Muscle of arm (tissue), 12 donors: ENCODE results near the gene RASD2. TPM values are rescaled to one million over a fixed set of nuclear protein-coding genes. Genes with fewer than 3 reads are reported as not detected.

Experiments
- DNase-seq: peaks from one replicate; pipeline ENCODE4 v3.0.0-alpha.2; 2013
- polyA plus RNA-seq, 12 donors: library from polyadenylated mRNA; unstranded; fragments of 120-200 nt; gene quantifications; one replicate each; pipeline ENCODE4 v1.2.1, GENCODE V29; 2013; ENCODE audit not compliant: insufficient read length in 12 of 12

The RASD2 gene
- polyA plus RNA-seq, 12 donors = 8.4 to 26.4 (median 13.1) TPM; not detected in 1

DNA sequence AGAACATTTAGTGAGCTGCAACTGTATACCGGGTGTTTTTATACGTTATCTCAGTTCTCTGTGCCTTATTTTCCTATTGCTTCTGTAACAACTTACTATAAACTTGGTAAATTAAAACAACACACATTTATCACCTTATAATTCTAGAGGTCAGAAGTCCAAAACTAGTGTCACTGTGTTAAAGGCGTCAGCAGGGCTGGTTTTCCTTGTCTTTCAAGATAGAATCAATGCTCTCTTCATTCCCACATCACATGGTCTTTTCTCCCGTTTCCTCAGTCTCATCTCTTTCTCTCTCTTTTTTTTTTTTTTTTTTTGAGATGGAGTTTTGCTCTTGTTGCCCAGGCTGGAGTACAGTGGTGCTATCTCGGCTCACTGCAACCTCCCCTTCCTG lies 40.4 kb downstream of the RASD2 start:
- DNase-seq = no peak

DNA sequence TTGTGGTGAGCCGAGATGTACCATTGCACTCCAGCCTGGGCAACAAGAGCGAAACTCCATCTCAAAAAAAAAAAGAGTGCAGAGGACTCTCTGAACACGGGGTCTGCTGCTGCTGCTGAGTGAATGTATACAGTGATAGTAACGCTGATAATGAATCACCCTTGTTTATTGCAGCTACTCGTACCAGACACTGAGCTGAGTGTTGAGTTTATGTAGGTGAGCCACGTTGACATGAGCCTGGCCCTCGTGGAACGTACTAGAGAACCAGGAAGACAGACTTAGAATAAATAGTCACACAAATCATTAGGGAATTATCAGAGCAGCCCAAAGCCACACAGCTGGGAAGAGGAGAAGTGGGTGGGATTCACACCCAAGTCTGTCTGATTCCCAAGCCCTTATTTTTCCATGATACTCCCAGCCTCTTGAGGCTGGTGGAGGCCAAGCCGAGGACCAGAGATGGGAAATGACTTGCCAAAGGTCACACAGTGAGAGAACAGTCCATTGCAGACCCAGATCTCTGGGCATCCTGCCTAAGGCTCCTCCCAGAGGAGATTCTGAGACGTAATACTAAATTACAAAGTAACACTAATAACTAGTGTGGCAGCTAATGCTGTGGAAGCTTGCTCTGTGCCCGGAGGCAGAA lies 41.7 kb downstream of the RASD2 start:
- no peak for DNase-seq

DNA sequence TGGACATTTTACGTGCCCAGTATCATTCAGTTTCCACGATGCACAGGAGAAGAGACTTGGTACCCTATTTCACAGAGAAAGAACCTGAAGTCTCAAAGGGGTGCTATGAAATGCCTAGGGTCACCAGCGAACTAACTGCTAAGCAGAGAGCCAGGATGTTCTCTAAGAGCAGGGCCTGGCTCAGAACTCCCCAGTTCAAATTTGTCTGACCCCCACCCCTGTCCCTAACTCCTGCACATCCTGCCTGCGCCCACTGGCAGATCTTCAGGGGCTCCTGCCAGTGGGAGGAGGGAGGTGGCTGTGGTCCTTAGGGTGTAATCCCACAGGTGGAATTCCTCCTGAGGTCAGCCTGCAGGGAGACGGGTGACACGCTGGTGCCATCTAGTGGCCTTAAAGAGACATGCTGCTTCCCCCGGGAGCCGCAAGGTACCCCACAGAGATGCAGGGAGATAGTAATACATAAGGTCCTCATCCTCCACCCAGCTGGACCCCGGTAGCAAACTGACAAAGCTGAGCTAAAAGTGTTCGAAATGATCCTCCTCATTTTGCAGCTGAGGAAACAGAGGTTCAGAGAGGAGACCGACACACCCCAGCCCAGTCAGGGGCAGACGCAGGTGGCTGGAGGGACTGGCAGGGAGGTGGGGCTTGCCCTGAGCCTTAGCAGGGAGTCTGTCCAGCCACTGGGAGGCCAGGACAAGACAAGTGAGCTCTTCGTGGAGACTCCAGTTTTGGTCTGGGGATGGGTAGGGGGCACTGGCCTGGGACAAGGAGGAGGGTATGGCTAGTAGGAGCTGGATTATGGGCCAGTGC lies 42.4 kb downstream of the RASD2 start:
- peak; percentile 48 for DNase-seq

DNA sequence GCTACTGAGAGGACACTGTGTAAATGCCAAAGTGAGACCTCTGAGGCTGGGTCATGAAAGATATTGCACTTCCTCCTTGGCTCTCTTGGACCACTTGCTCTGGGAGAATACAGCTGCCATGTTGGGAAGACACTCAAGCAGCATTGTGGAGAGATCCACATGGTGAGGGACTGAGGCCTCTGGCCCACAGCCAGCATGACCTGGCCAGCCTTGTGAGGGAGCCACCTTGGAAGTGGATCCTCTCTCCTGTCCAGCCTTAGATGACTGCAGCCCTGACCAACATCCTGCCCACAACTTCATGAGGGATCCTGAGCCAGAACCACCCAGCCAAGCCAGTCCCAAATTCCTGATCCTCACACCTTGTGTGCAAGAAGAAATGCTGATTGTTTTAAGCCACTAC lies 46.1 kb downstream of the RASD2 start:
- DNase-seq = no peak

DNA sequence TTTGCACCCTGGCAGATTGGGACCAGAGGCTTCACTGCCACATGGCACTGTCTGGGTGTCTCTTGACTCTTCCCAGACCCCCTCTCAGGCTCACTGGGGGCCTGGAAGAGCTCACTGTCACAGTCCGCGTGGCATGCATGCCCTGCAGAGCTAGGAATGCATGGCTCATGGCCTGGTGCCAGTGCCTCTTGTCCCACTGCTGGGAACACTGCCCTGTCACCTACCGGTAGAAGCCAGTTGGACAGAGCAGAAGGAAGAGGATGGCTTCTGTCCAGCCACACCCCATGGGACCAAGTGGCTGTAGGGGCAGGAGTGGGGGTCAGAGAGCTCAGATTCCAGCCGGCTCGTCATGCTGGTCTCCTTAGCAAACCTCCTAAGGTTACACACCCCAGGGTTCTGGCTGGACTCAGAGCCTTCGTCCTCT lies 46.8 kb downstream of the RASD2 start:
- DNase-seq = peak; percentile 39

DNA sequence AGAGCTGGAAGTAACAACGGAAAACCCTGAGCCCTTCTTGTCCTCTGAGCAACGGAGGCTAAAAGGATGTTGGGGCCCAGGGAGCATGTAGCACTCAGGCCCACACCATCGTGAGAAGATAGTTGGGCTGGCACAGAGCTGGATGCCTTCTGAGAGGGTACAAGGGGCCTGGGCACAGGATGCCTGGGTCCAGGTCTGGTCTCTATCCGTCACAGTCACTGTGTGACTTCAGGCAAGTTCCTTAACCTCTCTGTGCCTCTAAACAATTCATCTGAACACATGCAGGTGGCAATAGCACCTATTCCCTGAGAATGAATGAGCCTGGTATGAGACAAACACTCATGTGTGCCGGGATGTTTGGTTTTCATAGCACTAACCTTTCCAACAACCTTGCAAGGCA lies 47.3 kb downstream of the RASD2 start:
- DNase-seq = no peak

DNA sequence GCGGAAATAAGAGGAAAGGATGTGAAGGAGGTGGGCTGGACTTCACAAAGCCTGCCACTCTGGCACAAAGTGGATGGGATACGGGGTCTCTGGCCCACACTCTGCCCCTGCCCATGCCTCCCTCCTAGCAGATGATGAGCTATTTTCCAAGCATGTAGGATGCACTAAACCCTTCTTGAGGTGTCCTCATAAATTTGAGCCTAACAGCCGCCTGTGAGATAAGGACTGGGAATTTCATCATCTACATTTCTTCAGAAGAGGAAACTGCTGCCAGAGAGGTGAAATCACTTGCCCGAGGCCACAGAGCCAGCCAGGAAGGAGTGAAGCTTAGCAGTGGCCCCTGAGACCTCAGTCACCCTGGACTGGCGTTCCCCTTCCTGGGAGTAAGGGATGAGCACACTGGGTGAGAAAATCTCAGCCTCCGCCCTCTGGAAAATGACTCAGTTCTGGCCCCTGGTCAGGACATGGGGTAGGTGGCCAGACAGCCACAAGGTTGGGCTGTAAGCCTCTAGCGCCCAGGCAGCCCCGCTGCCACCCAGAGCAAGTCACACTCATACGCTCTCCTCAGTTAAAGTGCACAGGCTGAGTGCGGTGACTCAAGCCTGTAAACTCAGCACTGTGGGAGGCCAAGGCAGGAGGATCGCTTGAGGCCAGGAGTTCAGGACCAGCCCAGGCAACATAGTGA lies 48.6 kb downstream of the RASD2 start:
- DNase-seq = no peak

DNA sequence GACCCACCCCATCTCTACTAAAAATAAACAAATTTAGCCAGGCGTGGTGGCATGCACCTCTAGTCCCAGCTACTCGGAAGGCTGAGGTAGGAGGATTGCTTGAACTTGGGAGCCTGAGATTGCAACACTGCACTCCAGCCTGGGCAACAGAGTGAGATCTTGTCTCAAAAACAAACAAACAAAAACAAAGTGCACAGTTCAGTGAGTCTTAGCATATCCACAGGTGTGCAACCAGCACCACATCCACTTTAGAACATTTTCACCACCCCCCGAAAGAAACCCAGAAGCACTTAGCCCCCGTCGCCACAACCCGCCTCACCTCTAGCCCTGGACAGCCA lies 49.1 kb downstream of the RASD2 start:
- no peak for DNase-seq

DNA sequence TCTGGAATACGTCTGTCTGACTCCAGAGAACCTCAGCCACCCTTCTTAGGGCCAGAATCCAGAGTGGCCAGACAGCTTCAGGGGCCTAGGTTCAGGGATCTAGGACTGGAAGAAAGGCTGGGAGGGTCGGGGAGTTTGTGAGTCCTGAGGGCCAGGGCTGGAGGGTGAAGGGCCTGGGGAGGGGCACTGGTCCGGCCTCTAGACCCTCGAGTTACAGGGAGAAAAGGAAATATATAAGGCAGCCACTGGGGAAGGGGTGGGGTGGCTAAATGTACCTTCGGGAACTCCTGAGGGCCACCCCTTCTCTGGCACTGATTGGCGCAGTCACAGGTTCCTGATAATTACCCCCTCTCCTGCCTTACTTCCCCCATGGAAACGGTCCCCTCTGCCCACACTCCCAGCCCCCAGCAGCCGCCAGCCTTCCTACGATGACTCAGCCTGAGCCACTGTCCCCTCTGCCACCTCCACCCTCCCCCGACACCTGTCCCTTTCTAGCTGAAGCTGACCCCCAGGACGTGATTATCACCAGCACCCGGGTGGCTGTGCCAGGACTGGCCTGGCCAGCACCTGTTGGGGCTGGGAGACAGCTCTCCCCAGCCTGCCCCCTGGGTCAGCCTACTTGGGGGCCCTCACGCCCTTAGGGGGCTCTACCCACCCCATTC lies 50.1 kb downstream of the RASD2 start:
- no peak for DNase-seq

DNA sequence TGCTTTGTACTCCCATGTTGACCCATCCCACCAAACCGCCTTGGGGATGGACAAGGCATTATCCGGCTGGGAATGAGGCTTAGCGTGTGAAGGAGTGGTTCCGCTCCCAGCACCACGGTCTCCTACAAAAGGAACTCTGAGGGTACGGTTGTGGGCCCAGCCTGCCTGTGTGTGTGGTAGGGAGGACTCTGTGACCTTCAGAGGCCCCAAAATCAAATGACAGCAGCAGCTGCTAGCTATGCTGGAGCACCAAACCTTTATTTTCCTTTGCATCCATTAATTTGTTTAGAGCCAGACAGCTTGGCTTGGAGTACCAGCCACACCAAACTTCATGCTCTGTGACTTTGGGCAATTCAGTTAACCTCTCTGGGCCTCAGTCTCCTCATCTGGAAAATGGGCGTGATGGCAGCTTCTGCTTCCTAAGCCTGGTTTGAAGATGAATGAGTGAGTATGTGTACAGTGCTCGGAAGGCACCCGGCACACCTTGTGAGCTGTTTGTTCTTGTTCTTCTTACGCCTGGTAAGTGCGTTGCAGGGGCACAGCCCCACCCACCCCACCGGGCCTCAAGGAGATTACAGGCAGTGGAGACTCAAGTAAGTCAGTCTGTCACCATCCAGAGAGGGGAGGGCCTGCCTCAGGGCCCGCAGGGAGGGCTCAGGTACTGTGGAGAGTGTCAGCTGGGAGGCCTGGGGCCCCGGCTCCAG lies 51.2 kb downstream of the RASD2 start:
- no peak for DNase-seq

DNA sequence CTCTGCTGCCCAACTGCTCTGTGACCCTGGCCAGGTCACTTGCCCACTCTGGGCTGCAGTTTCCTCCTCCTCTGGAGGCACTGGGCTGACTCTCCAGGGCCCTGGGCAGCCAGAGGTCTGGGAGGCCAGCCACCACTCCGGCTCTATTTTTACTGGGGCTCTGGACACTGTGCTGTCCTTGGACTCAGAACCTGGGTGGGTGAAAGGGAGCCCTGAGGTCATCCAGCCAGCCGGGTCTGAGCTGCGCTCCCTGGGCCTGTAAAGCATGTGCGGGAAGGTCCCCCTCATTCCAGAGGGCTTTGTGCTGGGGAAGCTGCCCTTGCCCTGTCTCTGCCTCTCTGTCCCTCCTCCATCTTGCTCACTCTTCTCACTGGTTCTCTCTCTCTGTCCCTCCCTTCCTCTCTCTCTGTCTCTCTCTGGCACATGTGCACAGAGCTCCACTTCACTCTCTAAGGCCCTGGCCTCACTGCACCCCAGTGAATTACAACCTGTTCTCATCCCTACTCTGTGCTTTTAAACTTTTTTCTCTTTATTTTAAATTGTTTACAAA lies 51.9 kb downstream of the RASD2 start:
- DNase-seq = no peak

DNA sequence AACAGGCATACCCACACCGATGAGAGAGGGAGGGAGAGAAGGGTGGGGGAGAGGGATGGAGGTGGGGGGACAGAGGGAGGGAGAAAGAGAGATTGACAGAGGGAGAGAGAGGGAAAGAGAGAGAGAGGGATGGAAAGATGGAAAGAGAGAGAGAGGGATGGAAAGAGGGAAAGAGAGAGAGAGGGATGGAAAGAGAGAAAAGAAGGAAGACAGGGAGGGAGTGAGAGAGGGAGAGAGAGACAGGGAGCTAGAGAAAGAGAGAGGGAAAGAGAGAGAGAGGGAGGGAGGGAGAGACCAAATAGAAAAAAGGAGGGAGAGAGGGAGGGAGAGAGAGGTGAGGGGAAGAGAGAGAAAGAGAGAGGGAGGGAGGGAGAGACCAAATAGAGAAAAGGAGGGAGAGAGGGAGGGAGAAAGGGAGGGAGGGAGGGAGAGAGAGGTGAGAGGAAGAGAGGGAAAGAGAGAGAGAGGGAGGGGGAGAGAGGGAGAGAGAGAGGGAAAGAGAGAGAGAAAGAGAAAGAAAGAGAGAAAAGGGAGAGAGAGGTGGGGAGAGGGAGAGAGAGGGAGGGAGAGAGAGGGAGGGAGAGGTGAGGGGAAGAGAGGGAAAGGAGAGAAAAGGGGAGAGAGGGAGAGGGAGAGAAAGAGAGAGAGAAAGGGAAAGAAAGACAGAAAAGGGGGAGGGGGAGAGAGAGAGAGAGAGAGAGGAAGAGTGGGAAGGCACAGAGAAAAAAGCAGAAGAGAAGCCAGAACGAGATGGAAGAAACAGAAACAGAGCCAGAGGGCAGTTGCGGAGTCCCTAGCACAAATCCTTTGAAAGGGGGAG lies 52.6 kb downstream of the RASD2 start:
- no peak for DNase-seq

DNA sequence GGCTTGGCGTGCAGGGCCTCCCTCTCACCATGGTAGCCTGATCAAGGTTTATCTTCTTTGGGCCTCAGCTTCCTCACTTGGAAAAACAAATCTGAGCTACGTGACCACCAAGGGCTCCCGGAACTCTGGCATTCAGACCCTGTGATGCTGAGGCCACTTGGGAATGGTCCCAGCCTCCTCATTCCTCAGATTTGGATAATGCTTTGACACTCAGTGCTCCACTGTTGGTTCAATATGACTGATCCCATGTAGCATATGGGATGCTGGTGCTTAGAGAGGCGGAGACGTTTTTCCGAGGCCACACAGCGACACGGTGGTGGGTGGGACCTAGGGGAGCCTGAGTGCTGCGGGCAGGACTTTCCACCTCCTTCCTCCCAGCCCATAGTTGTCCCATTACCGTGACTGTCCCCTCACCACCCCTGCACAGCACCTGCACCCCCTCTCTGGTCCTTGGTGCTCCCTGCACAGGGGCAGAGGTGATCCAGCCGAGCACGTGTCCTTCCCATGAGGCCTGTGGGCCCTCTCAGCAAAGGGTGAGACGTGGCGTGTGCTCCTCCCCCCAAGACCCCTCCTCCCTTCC lies 53.4 kb downstream of the RASD2 start:
- DNase-seq = no peak

DNA sequence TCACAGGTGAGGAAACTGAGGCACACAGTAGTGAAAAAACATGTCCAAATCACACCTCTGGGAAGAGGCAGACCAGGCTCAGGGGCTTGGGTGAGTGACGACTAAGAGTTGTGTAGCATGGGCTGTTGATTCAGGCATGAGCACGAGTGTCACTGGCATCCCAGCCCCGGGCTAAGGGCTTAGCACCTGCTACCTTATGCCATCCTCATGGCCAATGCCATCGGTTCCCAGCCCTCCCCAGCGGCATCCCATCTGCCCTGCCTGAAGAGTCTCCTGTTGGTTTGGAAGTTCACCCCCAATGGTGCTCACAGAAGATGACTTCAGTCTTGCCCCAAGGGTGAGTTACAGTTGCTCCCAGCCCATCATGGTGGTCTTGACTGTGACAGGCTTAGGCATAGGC lies 54.1 kb downstream of the RASD2 start:
- no peak for DNase-seq

DNA sequence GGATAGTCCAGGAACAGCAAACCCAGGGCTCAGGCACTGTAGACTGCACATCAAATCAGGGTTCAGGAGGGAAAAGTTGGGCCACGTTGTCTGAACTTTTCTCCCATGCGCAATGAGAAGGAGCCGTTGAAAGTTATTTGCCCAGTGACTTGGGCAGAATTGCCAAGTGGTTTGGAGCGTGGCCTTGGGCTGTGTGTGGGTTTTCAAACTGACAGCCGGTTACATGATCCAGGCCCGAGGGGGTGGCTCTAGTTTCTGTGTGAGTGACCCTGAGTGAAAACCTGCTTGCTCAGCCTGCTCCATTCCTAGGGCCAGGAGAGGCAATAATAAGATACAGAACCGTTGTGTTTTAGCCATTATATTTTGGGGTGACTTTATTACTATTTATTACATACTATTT lies 56.2 kb downstream of the RASD2 start:
- DNase-seq = no peak

DNA sequence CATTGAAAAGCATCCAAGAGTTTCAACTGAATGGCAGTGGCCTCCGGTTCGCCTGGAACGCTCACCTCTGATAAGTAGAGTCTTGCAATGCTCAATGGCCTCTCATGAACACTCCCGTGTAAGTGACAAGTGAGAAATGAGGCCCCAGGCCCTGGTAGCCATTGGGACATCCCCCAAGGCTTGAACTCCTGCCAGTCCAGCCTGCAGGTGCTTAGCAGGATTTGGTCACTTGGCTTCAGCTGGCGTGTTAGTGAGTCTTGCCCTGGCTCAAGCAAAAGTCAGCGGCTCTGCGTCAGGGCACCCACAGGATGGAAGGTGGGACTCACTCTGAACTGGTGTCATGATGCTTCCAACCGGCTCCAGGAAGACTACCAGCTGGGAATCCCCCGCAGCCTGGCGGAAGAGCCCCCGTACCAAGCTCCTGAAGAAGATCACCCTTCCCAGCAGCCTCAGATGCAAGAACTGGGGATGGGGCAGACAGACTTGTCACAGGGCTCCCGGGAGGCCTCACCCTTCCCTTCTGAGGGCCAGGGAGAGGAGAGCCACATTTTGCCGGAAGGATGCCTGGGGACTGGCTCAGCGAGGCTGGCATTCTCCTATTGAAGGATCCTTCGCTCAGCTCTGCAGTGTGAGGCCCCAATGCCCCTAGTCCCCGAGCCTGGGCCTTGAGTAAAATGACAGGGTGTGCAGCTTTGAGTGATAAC lies 57.2 kb downstream of the RASD2 start:
- DNase-seq = no peak

DNA sequence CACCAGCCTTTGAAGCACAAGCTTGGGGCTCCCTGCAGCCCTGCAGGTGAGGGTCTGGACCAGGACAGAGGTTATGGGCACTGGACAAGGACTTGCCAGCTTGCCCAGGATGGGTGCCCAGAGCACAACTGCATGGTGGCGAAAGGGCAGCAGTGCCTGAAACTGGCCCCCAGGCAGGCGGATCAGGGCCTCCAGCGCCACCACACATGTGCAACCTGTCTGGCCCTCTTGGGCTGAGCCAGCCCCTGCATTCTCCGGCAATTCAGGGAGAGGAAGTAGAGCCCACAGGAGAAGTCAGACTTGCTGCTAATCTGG lies 57.7 kb downstream of the RASD2 start:
- no peak for DNase-seq

DNA sequence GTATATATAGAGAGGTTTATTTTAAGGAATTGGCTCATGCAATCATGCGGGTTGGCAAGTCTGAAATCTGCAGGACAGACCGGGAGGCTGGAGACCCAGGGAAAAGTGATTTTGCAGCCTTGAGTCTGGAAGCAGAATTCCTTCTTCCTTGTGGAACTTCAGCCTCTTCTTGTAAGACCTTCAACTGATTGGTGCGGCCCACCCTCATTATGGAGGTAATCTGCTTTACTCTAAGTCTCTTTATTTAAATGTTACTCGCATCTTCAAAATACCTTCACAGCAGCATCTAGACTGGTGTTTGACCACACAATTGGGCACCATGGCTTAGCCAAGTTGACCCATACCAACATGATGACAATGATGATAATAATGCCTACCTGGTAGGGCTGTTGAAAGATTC lies 58.7 kb downstream of the RASD2 start:
- DNase-seq = no peak

DNA sequence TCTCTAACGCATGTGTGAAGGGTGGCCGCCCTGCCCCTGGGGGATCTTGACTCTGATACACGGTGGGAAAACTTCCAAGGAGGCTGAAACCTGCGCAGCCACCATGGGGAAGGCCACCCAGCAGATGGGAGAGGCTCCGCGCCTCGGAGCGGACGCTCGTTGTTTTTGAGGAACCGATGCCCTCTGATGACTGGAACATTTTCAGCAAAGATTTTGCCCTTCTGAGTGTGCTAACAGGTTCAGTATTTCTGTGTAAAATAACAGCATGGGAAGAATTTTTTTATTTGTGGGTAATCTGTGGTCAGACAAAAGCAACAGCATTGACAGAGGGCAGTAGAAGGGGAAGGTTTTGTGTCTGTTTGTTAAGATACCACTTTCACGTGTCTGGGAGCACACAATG lies 59.8 kb downstream of the RASD2 start:
- DNase-seq = no peak

DNA sequence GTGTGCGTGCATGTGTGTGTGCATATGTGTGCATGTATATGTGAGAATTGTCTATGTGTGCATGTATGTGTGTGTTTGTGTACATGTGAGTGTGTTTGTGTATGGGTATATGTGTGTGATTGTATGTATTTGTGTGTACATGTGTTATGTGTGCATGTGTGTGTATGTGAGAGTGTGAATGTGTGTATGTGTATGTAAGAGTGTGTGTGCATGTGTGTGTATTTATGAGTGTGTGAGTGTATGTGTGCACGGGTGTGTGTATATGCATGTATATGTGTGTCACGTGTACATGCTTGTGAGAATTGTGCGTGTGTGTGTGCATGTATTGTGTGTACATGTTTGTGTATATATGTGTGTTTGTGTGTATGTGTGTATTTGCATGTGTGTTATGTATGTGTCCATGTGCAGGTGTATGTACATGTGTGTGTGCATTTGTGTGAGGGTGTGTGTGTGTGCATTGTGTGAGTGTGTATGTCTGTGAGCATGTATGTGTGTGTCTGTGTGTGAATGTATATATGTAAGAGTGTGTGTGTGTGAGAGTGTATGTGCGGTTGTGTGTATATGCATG lies 60.5 kb downstream of the RASD2 start:
- DNase-seq = no peak
